ENCODE results near the gene CELA3A. TPM values are rescaled to one million over a fixed set of nuclear protein-coding genes. Genes with fewer than 3 reads are reported as not detected.
A peak's percentile ranks its signal among the peaks of the same experiment; 100 is the strongest.

Gene CELA3A
- polyA plus RNA-seq, 3 donors, result not detected

GRCh38 chr1:22051607-22052114 is 50.2 kb downstream of the CELA3A start:
- no peaks in the 10 kb centered on the region for H3K27me3 ChIP-seq (ENCODE audit: control insufficient read depth in 2 of 2, insufficient read depth in 2 of 2, low read length in 2 of 2)
- intact Hi-C loops (cut with micrococcal nuclease), result loop anchor here in 1 of 2 donors (5.0 kb wide), 1 partner anchor 36 kb away; no protein-coding TSS in a partner anchor
- Mint-ChIP-seq H3K27me3 (ENCODE audit: low read depth in 3 of 3) (peaks cover 0 to 8% (median 0%) of the 10 kb centered on the region in 3 donors), H3K27ac (peak overlapping the region; percentile 88 to 95 (median 93)), H3K36me3 (peaks cover 13 to 23% of the 10 kb centered on the region in 2 donors), H3K4me3 (peak overlapping the region in 1 of 2 donors; percentile 79), H3K9me3 (peaks cover 0 to 2% (median 0%) of the 10 kb centered on the region in 7 donors), H3K4me1 (peaks cover 60% of the 10 kb centered on the region)
- no peak overlapping the region for H3K9ac ChIP-seq (ENCODE audit: insufficient read depth, low read length, poor library complexity, severe bottlenecking)
- no peak overlapping the region for H2AFZ ChIP-seq (ENCODE audit: insufficient read depth, low read depth, low read length, poor library complexity, severe bottlenecking)
- no peak for DNase-seq
- peak overlapping the region in 1 of 2 donors; percentile 95 for H3K27ac ChIP-seq (ENCODE audit: low read depth in 1 of 2, low read length in 2 of 2)
- H3K4me1 ChIP-seq (ENCODE audit: control insufficient read depth in 1 of 2, insufficient read depth in 2 of 2, low read length in 2 of 2), result peaks cover 64 to 69% of the 10 kb centered on the region in 2 donors
- 100% methylated on average over 6 of the region's 13 CpGs for WGBS (ENCODE audit: insufficient coverage)
- peaks cover 49% of the 10 kb centered on the region for H3K79me2 ChIP-seq (ENCODE audit: insufficient read depth, low read length)
- peaks cover 32% of the 10 kb centered on the region for H4K20me1 ChIP-seq (ENCODE audit: insufficient read depth, low read length)
- H3K36me3 ChIP-seq (replicated peaks in 1 of 2; ENCODE audit: control insufficient read depth in 1 of 2, insufficient read depth in 2 of 2, low read length in 2 of 2), result peaks cover 0 to 12% of the 10 kb centered on the region in 2 donors
- peak overlapping the region; percentile 76 for H3K4me2 ChIP-seq (replicated peaks; ENCODE audit: extremely low read depth, low read length, poor library complexity, severe bottlenecking)
- H3K9me3 ChIP-seq (replicated peaks in 1 of 2; ENCODE audit: control insufficient read depth in 1 of 2, insufficient read depth in 1 of 2, low read length in 2 of 2), result no peaks in the 10 kb centered on the region
- TF ChIP-seq, protein P1, sequence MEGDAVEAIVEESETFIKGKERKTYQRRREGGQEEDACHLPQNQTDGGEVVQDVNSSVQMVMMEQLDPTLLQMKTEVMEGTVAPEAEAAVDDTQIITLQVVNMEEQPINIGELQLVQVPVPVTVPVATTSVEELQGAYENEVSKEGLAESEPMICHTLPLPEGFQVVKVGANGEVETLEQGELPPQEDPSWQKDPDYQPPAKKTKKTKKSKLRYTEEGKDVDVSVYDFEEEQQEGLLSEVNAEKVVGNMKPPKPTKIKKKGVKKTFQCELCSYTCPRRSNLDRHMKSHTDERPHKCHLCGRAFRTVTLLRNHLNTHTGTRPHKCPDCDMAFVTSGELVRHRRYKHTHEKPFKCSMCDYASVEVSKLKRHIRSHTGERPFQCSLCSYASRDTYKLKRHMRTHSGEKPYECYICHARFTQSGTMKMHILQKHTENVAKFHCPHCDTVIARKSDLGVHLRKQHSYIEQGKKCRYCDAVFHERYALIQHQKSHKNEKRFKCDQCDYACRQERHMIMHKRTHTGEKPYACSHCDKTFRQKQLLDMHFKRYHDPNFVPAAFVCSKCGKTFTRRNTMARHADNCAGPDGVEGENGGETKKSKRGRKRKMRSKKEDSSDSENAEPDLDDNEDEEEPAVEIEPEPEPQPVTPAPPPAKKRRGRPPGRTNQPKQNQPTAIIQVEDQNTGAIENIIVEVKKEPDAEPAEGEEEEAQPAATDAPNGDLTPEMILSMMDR (IDR thresholded peaks at IDR 0.05), result no peak
- peak overlapping the region in 1 of 3 experiments; percentile 99 for H3K4me3 ChIP-seq (replicated peaks in 1 of 3; ENCODE audit: low read depth in 2 of 3, low read length in 3 of 3)

- 17% methylated on average over 58 of the region's 81 CpGs for WGBS (ENCODE audit: insufficient coverage)
- Mint-ChIP-seq H3K36me3 (peaks cover 14 to 29% of the 10 kb centered on the region in 2 donors), H3K4me3 (peak within 1 kb of the TSS; percentile 91 to 96), H3K27me3 (ENCODE audit: low read depth in 3 of 3) (peaks cover 0 to 8% (median 0%) of the 10 kb centered on the region in 3 donors), H3K4me1 (peaks cover 65% of the 10 kb centered on the region), H3K9me3 (peaks cover 0 to 2% (median 0%) of the 10 kb centered on the region in 7 donors), H3K27ac (peak within 1 kb of the TSS; percentile 93 to 98 (median 95))
- TF ChIP-seq, protein P1 (IDR thresholded peaks at IDR 0.05), result no peak
- H3K4me2 ChIP-seq (replicated peaks; ENCODE audit: extremely low read depth, low read length, poor library complexity, severe bottlenecking), result peak within 1 kb of the TSS; percentile 76
- no peaks in the 10 kb centered on the region for H3K27me3 ChIP-seq (ENCODE audit: control insufficient read depth in 2 of 2, insufficient read depth in 2 of 2, low read length in 2 of 2)
- H3K27ac ChIP-seq (ENCODE audit: low read depth in 1 of 2, low read length in 2 of 2), result peak within 1 kb of the TSS; percentile 92 to 95
- no peak within 1 kb of the TSS for H2AFZ ChIP-seq (ENCODE audit: insufficient read depth, low read depth, low read length, poor library complexity, severe bottlenecking)
- H3K79me2 ChIP-seq (ENCODE audit: insufficient read depth, low read length), result peaks cover 56% of the 10 kb centered on the region
- peak within 1 kb of the TSS; percentile 88 to 99 (median 99) for H3K4me3 ChIP-seq (replicated peaks in 1 of 3; ENCODE audit: low read depth in 2 of 3, low read length in 3 of 3)
- peaks cover 39% of the 10 kb centered on the region for H4K20me1 ChIP-seq (ENCODE audit: insufficient read depth, low read length)
- intact Hi-C loops (cut with micrococcal nuclease), result loop anchor here in 1 of 2 donors (5.0 kb wide), 1 partner anchor 35 kb away; no protein-coding TSS in a partner anchor
- H3K9me3 ChIP-seq (replicated peaks in 1 of 2; ENCODE audit: control insufficient read depth in 1 of 2, insufficient read depth in 1 of 2, low read length in 2 of 2), result no peaks in the 10 kb centered on the region
- peak; percentile 94 to 97 (median 96) for DNase-seq
- peaks cover 2 to 15% of the 10 kb centered on the region in 2 donors for H3K36me3 ChIP-seq (replicated peaks in 1 of 2; ENCODE audit: control insufficient read depth in 1 of 2, insufficient read depth in 2 of 2, low read length in 2 of 2)
- peak within 1 kb of the TSS; percentile 100 for H3K9ac ChIP-seq (ENCODE audit: insufficient read depth, low read length, poor library complexity, severe bottlenecking)
- H3K4me1 ChIP-seq (ENCODE audit: control insufficient read depth in 1 of 2, insufficient read depth in 2 of 2, low read length in 2 of 2), result peaks cover 69 to 73% of the 10 kb centered on the region in 2 donors
Observed at GRCh38 chr1:22052115-22053016, 50.9 kb downstream of the CELA3A start, which contains the start of gene CDC42. TSS of gene CDC42 (plus strand) at chr1:22052709. CDS start at chr1:22078479, 25,770 bp downstream.

Data from CD14-positive monocyte (primary cell).